ENCODE results near the gene TMEM41B. TPM values are rescaled to one million over a fixed set of nuclear protein-coding genes. Genes with fewer than 3 reads are reported as not detected.

TMEM41B gene
- total RNA-seq, 4 donors from 2014 or later = 9.4 to 24.9 (median 15.5) TPM

- TF ChIP-seq POLR2A (IDR thresholded peaks at IDR 0.05) = no peak
- no peaks in the 10 kb centered on the region for H3K4me1 ChIP-seq
- no peaks in the 10 kb centered on the region for H3K9me3 ChIP-seq
- H3K4me3 ChIP-seq = no peak overlapping the region
- H3K36me3 ChIP-seq = peaks cover 0 to 19% of the 10 kb centered on the region in 2 donors
- in situ Hi-C loops (cut with MboI; ENCODE audit: low sequenced_read_pairs in 4 of 4) (no loop called here), intact Hi-C loops (cut with DNase I; ENCODE audit: low total_unique reads) (no loop called here)
- no peak for DNase-seq
- no peaks in the 10 kb centered on the region for H3K27me3 ChIP-seq
- no peak overlapping the region for H3K27ac ChIP-seq
- ATAC-seq = no peak
Measured at GRCh38 chr11:9280655-9281301, 33.6 kb downstream of the TMEM41B start.

- Histone ChIP-seq H3K27ac (no peak overlapping the region), H3K9me3 (no peaks in the 10 kb centered on the region), H3K4me3 (no peak overlapping the region), H3K4me1 (peaks cover 5 to 7% of the 10 kb centered on the region in 2 donors), H3K27me3 (no peaks in the 10 kb centered on the region), H3K36me3 (peaks cover 0 to 19% of the 10 kb centered on the region in 2 donors)
- in situ Hi-C loops (cut with MboI; ENCODE audit: low sequenced_read_pairs in 4 of 4) = no loop called here
- intact Hi-C loops (cut with DNase I; ENCODE audit: low total_unique reads) = no loop called here
- ATAC-seq (no peak), DNase-seq (no peak)
- TF ChIP-seq POLR2A (IDR thresholded peaks at IDR 0.05) = no peak
- TF ChIP-seq CTCF (IDR thresholded peaks at IDR 0.05 in 4 of 5, conservative IDR thresholded peaks at IDR 0.05 in 1 of 5) = no peak
Measured at GRCh38 chr11:9277176-9277575, 37.2 kb downstream of the TMEM41B start.

GRCh38 chr11:9276571-9276970 lies 37.8 kb downstream of the TMEM41B start:
- no peaks in the 10 kb centered on the region for H3K27me3 ChIP-seq
- H3K9me3 ChIP-seq = no peaks in the 10 kb centered on the region
- no peak overlapping the region for H3K27ac ChIP-seq
- no peak overlapping the region for H3K4me3 ChIP-seq
- in situ Hi-C loops (cut with MboI; ENCODE audit: low sequenced_read_pairs in 4 of 4) = no loop called here
- H3K36me3 ChIP-seq = peaks cover 0 to 16% of the 10 kb centered on the region in 2 donors
- no peak for ATAC-seq
- H3K4me1 ChIP-seq = peaks cover 5 to 7% of the 10 kb centered on the region in 2 donors
- intact Hi-C loops (cut with DNase I; ENCODE audit: low total_unique reads) = no loop called here
- DNase-seq = no peak
- no peak for TF ChIP-seq POLR2A (IDR thresholded peaks at IDR 0.05)
- no peak for TF ChIP-seq CTCF (IDR thresholded peaks at IDR 0.05 in 4 of 5, conservative IDR thresholded peaks at IDR 0.05 in 1 of 5)

- in situ Hi-C loops (cut with MboI; ENCODE audit: low sequenced_read_pairs in 4 of 4) = no loop called here
- Histone ChIP-seq H3K27me3 (no peaks in the 10 kb centered on the region), H3K4me3 (no peak overlapping the region), H3K4me1 (peaks cover 5 to 7% of the 10 kb centered on the region in 2 donors), H3K27ac (no peak overlapping the region), H3K36me3 (no peaks in the 10 kb centered on the region), H3K9me3 (no peaks in the 10 kb centered on the region)
- no peak for ATAC-seq
- no peak for DNase-seq
- TF ChIP-seq POLR2A (IDR thresholded peaks at IDR 0.05) = no peak
- no peak for TF ChIP-seq CTCF (IDR thresholded peaks at IDR 0.05 in 4 of 5, conservative IDR thresholded peaks at IDR 0.05 in 1 of 5)
- intact Hi-C loops (cut with DNase I; ENCODE audit: low total_unique reads) = no loop called here
Measured at GRCh38 chr11:9274499-9275258, 39.7 kb downstream of the TMEM41B start.

Data from gastrocnemius medialis (tissue), 4 donors.